PC-3 (cell line): ENCODE results near the gene CD58. TPM values are rescaled to one million over a fixed set of nuclear protein-coding genes. Genes with fewer than 3 reads are reported as not detected.

Experiments
- ATAC-seq: fragments of 200-7000 bp; cut with Tn5 transposase; 2 replicates; pipeline ENCODE4 v1.9.1; 2020; ENCODE audit warnings: mild to moderate bottlenecking, moderate library complexity
- BruUV-seq: library from RNA; stranded (reverse); fragments of 400-500 nt; replicated peaks from 2 replicates; lab custom pipeline; 2021; lab: Mats Ljungman, UMichigan
- CTCF ChIA-PET: fragments of 300-600 bp; sonication (Branson Sonifier 250); formaldehyde crosslinking; loops from one replicate; lab custom pipeline; 2022; ENCODE audit warnings: antibody characterized with exemption; lab: Charles Lee
- POLR2A ChIA-PET: fragments of 300-600 bp; sonication (Branson Sonifier 250); formaldehyde crosslinking; loops from one replicate; lab custom pipeline; 2022; ENCODE audit warnings: antibody characterized with exemption; ENCODE audit not compliant: unreplicated experiment; lab: Charles Lee
- DNase-seq: peaks from one replicate; pipeline ENCODE4 v3.0.0-alpha.2; 2015
- H2AFZ ChIP-seq: fragments of 300-600 bp; sonication (generic); 2 replicates; pipeline ENCODE4 v1.6.0; 2016; ENCODE audit warnings: antibody characterized with exemption, low read length
- H3F3A ChIP-seq: fragments of 300-600 bp; sonication (generic); one replicate; pipeline ENCODE4 v1.6.0; 2017; ENCODE audit warnings: antibody characterized with exemption, low read length, control low read depth, mild to moderate bottlenecking; ENCODE audit not compliant: unreplicated experiment
- H3K27ac ChIP-seq: fragments of 300-600 bp; sonication (generic); 2 replicates; pipeline ENCODE4 v1.5.1; 2016; ENCODE audit warnings: mild to moderate bottlenecking, low read length
- H3K27me3 ChIP-seq: fragments of 300-600 bp; sonication (generic); 2 replicates; pipeline ENCODE4 v1.6.1; 2016; ENCODE audit warnings: low read length, mixed read lengths
- H3K36me3 ChIP-seq: fragments of 300-600 bp; sonication (generic); 2 replicates; pipeline ENCODE4 v1.6.1; 2016; ENCODE audit warnings: low read depth, mixed run types, low read length, mixed read lengths
- H3K4me1 ChIP-seq: fragments of 300-600 bp; sonication (generic); 2 replicates; pipeline ENCODE4 v1.5.1; 2016; ENCODE audit warnings: low read length; ENCODE audit not compliant: insufficient read depth
- H3K4me2 ChIP-seq: fragments of 300-600 bp; sonication (generic); 2 replicates; pipeline ENCODE4 v1.6.0; 2016; ENCODE audit warnings: low read length
- H3K4me3 ChIP-seq: fragments of 300-600 bp; sonication (generic); 2 replicates; pipeline ENCODE4 v1.5.1; 2016; ENCODE audit warnings: mild to moderate bottlenecking, low read length, mixed read lengths
- H3K79me2 ChIP-seq: fragments of 300-600 bp; sonication (generic); 2 replicates; pipeline ENCODE4 v1.6.1; 2017; ENCODE audit warnings: low read length, mixed read lengths
- H3K9ac ChIP-seq: fragments of 300-600 bp; sonication (generic); 2 replicates; pipeline ENCODE4 v1.6.0; 2016; ENCODE audit warnings: mild to moderate bottlenecking, low read length
- H3K9me2 ChIP-seq: fragments of 300-600 bp; sonication (generic); replicated peaks from 2 replicates; pipeline ENCODE4 v1.6.1; 2016; ENCODE audit warnings: mixed run types, low read length, mixed read lengths
- H3K9me3 ChIP-seq: fragments of 300-600 bp; sonication (generic); 2 replicates; pipeline ENCODE4 v1.6.1; 2016; ENCODE audit warnings: low read length, mixed read lengths
- H4K20me1 ChIP-seq: fragments of 300-600 bp; sonication (generic); 2 replicates; pipeline ENCODE4 v1.6.1; 2016; ENCODE audit warnings: low read length, mixed read lengths
- CTCF ChIP-seq: fragments of 300-600 bp; sonication (generic); conservative IDR thresholded peaks from 2 replicates; pipeline ENCODE4 v1.5.1; 2017; ENCODE audit warnings: antibody characterized with exemption, low read depth, mild to moderate bottlenecking, low read length
- EZH2 ChIP-seq: fragments of 300-600 bp; sonication (generic); IDR thresholded peaks from one replicate; pipeline ENCODE4 v1.6.1; 2017; ENCODE audit warnings: antibody characterized with exemption, mild to moderate bottlenecking, low read length; ENCODE audit not compliant: unreplicated experiment
- EZH2phosphoT487 ChIP-seq: fragments of 300-600 bp; sonication (generic); IDR thresholded peaks from 2 replicates; pipeline ENCODE4 v1.6.1; 2018; ENCODE audit warnings: mild to moderate bottlenecking, antibody characterized with exemption, low read length, borderline replicate concordance
- intact Hi-C: fragments of 100-400 bp; cut with micrococcal nuclease; formaldehyde crosslinking; loops from 2 replicates; pipeline ENCODE4 v1.9.0; 2023
- total RNA-seq: library from RNA; depleted of rRNA; stranded (reverse); fragments of >200 nt; gene quantifications from 2 replicates; pipeline ENCODE4 v1.2.3, GENCODE V29; 2014

The CD58 gene
- total RNA-seq, 1 experiment from 2014 or later, result 26.9 TPM

DNA sequence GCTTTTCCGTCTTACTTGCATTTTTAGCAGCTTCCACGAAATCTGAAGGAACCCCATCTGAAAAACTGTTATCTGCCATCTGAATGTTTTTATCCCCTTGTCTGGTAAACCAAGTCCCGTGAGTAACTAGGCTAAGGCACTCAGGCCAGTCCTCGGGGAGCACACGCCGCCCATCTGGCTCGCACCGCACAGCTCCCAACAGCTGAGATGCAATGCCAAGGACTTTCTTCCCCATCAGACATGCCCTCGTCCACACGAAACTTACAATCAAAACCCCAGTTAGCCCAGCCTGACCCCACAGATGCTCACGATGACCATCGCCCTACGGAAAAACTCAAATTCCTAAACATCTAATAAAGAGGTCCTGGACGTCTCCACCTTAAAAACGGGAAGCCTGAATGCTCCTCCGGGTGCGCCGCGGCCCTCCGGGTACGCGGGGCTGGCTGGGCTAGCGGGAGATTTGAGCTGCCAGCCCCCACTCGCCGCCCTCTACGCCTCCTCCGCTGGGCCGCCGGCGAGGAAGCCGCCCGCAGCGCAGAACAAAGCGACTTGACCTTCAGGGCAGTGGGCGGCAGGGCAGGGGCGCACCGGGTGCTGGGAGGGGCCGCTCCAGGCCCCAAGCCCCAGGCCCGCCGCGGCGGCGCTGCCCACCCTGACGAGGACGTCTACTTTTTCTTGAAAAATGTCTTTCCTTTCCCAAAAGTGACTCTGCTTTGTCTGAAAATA, 36.6 kb downstream of the CD58 start:
- no peak overlapping the region for H3K9ac ChIP-seq
- BruUV-seq, result no TSS peak
- H3K36me3 ChIP-seq, result peaks cover 18% of the 10 kb centered on the region
- no peak overlapping the region for H3K27ac ChIP-seq
- no peak for DNase-seq
- intact Hi-C loops, result no loop called here
- peaks cover 39% of the 10 kb centered on the region for H3K4me1 ChIP-seq
- H3K9me2 ChIP-seq, result no peaks in the 10 kb centered on the region
- no peak overlapping the region for H3K4me3 ChIP-seq
- H2AFZ ChIP-seq, result no peak overlapping the region
- no peaks in the 10 kb centered on the region for H3K9me3 ChIP-seq
- ChIA-PET CTCF (no interaction called here), POLR2A (no interaction called here)
- TF ChIP-seq EZH2phosphoT487 (no peak), EZH2 (no peak), CTCF (no peak)
- no peaks in the 10 kb centered on the region for H4K20me1 ChIP-seq
- no peak overlapping the region for H3K4me2 ChIP-seq
- ATAC-seq, result no peak
- no peaks in the 10 kb centered on the region for H3K27me3 ChIP-seq
- peaks cover 5% of the 10 kb centered on the region for H3F3A ChIP-seq
- H3K79me2 ChIP-seq, result peaks cover 5% of the 10 kb centered on the region; the same call in 1 of the 2 replicates

DNA sequence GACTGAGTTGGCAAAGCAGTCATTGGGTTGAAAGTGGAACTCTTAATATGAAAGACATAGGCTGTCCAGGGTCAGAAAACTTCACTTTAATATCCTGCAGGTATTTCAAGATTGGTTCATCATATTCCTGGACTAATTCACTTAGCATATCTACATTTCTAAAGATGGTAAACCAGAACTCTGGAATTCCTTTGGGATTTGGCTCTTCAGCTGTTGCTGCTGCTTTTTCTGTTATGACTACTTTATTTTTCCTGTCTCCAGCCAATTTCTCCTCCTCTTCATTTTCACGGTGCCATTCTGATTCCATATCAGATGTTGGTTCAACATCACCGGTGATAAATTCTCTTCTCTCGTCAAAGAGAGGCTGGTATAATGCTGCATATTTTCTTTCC, 37.4 kb downstream of the CD58 start:
- H2AFZ ChIP-seq, result no peak overlapping the region
- no peaks in the 10 kb centered on the region for H3K9me3 ChIP-seq
- intact Hi-C loops, result no loop called here
- H3K9ac ChIP-seq, result no peak overlapping the region
- H3K4me1 ChIP-seq, result peaks cover 32% of the 10 kb centered on the region
- ATAC-seq, result no peak
- POLR2A ChIA-PET, result no interaction called here
- DNase-seq, result no peak
- H4K20me1 ChIP-seq, result no peaks in the 10 kb centered on the region
- H3K4me2 ChIP-seq, result no peak overlapping the region
- CTCF ChIA-PET, result no interaction called here
- peaks cover 18% of the 10 kb centered on the region for H3K36me3 ChIP-seq
- H3K27me3 ChIP-seq, result no peaks in the 10 kb centered on the region
- no TSS peak for BruUV-seq
- no peak overlapping the region for H3K4me3 ChIP-seq
- H3K9me2 ChIP-seq, result no peaks in the 10 kb centered on the region
- peaks cover 5% of the 10 kb centered on the region for H3F3A ChIP-seq
- peaks cover 5% of the 10 kb centered on the region; the same call in 1 of the 2 replicates for H3K79me2 ChIP-seq
- TF ChIP-seq CTCF, result no peak
- TF ChIP-seq EZH2, result no peak
- no peak for TF ChIP-seq EZH2phosphoT487
- no peak overlapping the region for H3K27ac ChIP-seq
